ENCODE data around the gene CCDC81. TPM values are rescaled to one million over a fixed set of nuclear protein-coding genes. Genes with fewer than 3 reads are reported as not detected.
"Not testable (repeated sequence)": the region's sequence is repeated elsewhere in the genome, so short reads cannot be mapped to it uniquely, and the experiment has no call there.

CCDC81 gene
- polyA plus RNA-seq (ENCODE audit: insufficient read length in 4 of 4) = 1 to 10 TPM; 1.0 to 2.1 (median 1.2) TPM

DNA sequence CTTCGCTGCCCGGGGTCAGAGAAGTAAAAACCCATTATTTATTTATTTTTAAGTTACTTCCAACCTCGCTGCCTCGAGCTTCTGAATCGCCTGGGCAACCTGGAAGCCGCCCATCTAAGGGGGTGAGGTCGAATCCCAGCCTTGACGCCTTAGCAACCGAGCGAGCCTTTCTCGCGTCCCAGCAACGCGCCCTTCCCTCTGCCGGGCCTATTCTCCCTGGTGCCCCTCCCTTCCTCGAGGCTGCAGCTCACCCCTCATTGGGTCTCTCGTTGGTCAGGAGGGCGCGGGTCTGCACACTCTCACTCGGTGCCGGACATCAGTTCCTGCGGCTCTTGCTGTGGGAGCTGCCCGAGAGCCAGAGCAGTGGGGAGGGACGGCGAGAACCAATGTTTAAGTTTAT is at the start of gene CCDC81:
Gene CCDC81, plus strand, starts transcription at position 302 of the 400 bp plus-strand sequence. CDS start 277 bp downstream, outside the sequence.
- DNase-seq (ENCODE audit: low read depth in 4 of 4, low spot score in 3 of 4) = peak in 2 of 4 donors; percentile 10 to 20

DNA sequence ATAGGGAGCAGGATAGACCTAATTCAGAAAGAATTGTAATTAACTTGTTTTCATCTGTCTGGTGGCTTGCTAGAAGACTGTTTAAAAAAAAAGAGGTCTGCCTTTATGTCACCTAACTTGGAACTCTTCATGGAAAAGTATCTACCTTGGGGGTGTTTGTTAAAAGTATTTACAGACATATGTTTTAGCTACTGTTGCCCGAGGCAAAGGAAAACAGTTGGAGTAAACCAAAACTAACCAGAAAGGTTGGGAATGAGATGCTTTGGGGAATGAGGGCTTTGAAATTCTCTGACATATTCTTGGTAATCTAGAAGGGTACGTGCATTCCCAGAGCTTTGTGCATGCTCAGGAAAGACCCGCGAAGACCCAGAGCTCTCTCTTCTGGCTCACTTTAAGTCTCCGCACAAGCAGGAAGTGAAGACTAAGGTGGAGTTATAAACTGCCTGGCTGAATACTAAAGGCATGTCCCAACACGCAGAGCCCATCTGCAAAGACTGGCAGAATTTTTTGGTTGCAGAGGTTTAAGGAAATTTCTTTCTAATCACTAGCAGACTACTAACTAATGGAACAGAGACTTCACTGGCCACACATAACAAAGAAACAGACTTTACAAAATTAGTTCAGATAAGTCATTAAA is 39.4 kb upstream of the CCDC81 start:
- DNase-seq (ENCODE audit: low read depth in 4 of 4, low spot score in 3 of 4) = no peak

DNA sequence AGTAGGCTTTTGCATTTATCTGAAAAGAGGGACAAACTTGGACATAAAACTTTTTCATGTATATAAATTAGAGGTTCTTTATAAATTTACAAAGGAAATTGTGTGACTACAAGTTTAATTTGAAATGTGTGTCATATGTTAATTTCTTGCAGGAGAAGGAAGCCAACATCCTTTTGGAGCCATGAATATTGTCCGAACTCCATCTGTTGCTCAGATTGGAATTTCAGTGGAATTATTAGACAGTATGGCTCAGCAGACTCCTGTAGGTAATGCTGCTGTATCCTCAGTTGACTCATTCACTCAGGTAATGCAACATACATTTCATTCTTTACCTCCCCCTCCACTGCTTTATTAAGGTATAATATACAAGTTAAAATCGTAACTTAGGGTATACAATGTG is 37.5 kb upstream of the CCDC81 start:
- DNase-seq (ENCODE audit: low read depth in 4 of 4, low spot score in 3 of 4) = no peak

DNA sequence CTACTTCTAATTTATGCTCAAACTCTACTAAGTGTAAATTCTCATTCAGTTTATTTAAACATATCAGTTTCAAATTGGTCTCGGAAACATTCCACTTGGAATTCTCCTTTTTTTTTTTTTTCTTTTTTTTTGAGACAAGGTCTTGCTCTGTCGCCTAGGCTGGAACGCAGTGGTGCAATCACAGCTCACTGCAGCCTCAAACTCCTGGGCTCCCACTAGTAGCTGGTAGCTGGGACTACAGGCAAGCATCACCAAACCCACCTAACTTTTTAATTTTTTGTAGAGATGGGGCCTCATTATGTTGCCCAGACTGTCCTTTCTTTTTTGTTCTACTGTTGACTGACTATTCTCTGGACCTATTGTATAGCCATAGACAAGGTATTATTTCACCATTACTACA is 33.3 kb upstream of the CCDC81 start:
- no peak for DNase-seq (ENCODE audit: low read depth in 4 of 4, low spot score in 3 of 4)

DNA sequence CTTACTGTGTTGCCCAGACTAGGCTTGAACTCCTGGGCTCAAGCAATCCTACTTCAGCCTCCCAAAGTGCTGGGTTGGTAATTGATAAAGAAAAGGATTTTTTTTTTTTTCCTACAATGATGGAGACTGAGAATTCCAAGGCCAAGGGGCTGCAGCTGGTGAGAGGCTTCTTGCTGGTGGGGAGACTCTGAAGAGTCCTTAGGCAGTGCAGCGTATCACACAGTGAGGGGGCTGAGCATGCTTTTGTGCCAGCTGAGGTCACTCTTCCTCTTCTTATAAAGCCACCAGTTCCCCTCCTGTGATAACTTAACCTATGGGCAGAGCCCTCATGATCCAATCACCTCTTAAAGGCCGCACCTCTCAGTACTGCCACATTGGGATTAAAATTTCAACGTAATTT is 28.2 kb upstream of the CCDC81 start:
- DNase-seq (ENCODE audit: low read depth in 4 of 4, low spot score in 3 of 4) = no peak

DNA sequence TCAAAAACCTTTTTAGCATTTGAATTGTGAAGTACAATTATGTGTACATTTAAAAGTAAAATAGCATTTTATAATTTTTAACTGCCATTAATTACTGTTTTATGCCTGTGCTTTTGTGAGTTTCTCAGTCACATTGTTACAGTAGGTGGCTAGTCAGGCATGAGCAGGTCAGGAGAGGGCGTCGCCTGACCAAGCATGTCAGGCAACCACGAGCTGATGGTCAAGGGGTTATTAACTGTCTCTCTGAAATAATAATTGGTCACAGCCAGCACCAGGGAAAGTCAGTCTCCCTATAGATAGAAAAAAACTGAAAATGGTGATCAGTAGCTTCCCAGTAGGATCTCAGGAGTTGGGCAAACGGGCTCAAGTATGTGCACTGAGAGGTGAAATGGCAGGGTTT is 19.4 kb upstream of the CCDC81 start:
- DNase-seq (ENCODE audit: low read depth in 4 of 4, low spot score in 3 of 4) = no peak

DNA sequence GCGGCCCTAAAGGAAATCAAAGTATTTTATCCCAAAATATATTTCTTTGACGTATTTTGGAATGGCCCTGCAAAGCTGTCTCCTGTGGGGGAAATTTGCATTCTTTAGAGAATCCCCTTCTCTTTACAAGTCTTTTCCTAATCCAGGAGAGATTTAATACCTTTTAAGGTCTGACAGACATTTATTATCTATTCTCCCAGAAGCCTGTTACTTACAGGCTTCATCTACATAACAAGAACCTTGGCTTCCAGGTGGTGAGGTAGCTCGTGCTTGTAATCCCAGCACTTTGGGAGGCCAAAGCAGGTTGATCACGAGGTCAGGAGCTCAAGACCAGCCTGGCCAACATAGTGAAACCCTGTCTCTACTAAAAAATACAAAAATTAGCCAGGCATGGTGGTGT is 17.3 kb upstream of the CCDC81 start:
- DNase-seq (ENCODE audit: low read depth in 4 of 4, low spot score in 3 of 4) = not testable (repeated sequence)

DNA sequence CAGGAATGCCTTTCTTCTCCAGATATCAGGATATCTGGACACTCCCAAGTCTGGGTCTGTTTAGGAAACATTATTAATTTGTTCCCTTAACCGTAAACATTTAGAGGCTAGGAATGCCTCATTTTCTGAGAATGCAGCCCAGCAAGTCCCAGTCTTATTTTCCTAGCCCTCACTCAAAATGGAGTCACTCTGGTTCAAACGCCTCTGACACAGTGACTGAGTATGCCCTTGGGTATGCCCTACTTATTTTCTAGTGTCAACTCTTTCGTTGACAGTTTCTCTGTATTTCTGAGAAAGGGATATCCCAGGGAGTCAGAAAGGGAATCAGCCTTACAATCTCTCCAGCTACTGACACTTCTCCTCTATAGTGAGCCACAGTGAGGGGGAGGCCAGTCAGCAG is 16.0 kb upstream of the CCDC81 start:
- DNase-seq (ENCODE audit: low read depth in 4 of 4, low spot score in 3 of 4) = no peak

DNA sequence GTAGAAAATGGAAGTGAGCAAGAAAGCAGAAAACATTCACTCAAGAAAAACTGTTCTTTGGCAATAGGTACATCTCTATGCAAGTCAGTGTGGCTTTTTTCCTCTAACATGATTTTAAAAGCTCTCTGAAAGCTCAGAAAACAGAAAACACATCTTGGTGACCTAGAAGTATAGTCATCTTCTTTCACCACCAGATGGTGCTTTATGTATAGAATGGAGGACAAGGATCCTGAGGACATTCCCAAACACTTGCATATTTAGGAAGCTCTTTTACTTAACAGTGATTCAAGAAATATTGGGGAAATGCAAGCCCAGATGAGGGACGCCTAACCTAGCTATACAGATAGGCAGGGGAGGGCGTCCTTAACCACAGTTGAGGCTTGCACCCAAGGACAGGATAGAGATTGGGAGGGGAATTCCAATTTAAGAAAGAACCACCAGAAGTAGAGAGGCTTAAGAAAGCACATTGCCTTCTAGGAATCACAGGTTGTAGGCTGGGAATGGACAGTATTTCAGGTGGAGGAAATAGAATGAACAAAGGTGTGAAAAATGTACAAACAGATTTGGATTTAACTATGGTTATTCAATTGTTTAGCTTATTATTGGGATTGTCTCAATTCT is 13.8 kb upstream of the CCDC81 start:
- DNase-seq (ENCODE audit: low read depth in 4 of 4, low spot score in 3 of 4) = no peak

DNA sequence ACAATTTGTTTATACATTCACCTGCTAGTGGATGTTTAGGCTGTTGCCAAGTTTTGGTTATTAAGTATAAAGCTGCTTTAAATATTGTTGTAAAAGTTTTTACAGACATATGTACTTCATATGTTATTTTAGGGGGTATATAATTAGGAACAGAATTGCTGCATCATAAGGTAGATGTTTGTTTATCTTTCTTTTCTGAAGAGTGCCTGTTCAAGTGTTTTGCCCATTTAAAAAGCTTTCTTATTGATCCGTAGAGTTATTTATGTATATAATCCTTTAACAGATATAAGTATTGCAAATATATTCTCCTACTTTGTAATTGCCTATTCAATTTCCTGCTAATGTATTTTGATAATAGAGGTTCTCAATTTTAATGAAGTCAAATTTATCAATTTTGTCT is 11.3 kb upstream of the CCDC81 start:
- DNase-seq (ENCODE audit: low read depth in 4 of 4, low spot score in 3 of 4) = no peak

DNA sequence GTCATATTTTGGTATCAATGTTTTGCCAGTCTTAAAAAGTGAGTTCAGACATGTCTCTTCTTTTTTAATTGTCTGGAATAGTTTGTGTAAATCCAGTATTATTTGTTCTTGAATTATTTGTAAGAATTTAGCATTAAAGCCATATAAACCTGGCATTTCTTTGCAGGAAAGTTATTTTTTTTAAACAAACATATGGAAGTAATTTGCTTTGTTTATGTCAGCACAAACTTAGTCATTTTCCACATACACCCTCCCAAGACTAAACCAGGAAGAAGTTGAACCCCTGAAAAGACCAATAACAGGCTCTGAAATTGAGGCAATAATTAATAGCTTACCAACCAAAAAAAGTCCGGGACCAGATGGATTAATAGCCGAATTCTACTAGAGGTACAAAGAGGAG is 9.1 kb upstream of the CCDC81 start:
- no peak for DNase-seq (ENCODE audit: low read depth in 4 of 4, low spot score in 3 of 4)

DNA sequence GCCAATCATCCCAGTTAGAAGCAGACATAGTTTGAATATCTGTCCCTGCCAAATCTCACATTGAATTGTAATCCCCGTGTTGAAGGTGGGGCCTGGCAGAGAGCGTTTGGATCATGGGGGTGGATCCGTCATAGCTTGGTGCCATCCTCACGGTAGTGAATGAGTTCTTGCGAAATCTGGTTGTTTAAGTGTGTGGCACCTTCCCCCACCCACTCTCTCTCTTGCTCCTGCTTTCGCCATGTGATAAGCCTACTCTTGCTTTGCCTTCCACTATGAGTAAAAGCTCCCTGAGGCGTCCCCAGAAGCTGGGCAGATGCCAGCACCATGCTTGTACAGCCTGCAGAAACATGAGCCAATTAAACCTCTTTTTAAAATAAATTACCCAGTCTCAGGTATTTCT is 5.0 kb upstream of the CCDC81 start:
- no peak for DNase-seq (ENCODE audit: low read depth in 4 of 4, low spot score in 3 of 4)

DNA sequence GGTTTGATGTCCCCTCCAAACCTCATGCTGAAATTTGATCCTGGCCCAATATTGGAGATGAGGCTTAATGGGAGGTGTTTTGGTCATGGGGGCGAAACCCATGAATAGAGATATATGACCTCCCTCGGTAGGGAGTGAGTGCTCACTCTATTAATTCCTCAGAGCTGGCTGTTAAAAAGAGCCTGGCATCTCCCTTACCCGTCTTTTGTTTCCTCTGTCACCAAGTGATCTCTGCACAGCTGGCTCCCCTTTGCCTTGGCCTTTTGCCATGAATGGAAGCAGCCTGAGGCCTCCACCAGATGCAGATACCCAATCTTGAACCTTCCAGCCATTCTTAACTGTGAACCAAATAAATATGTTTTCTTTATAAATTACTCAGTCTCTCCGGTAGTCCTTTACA is 4.5 kb upstream of the CCDC81 start:
- DNase-seq (ENCODE audit: low read depth in 4 of 4, low spot score in 3 of 4) = no peak

DNA sequence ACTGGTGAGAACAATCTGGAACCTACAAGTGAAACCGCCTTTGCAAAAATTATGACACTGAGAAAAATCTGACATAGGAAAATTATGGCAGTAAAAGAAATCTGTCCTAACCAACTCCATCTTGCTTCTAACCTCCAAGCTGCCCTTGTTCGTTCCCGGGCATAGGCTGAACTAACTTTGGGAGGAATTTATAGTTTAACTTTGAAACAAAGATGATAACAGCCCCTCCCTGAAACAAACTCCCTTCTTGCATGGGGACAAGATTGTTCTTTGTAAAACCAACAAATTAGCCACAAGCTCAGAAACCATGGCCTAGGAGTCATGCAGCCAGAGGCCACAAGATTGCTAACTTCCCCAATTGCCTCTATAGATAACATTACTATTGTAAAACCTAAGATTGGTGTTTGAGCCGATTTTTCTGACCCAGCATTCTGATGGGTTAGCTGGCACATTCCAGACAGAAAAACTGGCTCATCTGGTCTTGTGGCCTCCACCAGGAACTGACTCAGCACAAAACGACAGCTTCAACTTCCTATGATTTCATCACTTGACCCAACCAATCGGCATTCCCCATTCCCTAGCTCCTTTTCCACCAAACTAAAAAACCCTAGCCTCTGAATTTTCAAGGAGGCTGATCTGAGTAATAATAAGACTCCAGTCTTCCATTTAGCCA is 3.6 kb upstream of the CCDC81 start:
- no peak for DNase-seq (ENCODE audit: low read depth in 4 of 4, low spot score in 3 of 4)

DNA sequence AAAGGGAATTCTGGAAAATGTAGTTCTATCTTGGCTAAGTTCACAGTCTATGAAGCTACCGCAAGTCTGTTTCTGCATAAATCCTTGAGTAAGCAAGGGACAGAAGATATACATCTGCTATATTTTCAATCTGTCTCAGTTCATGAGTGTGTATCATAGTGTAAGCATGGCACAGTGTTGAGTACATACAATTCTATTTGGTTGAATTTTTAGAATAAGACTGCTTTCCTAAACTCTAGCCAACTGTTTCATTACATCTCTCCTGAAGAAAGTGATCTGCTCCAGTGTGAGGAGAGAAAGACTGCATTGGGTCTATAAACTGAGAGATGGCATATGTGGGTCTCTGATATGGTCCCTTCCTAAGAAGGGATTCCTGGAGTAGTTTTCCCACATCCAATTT is 2.6 kb upstream of the CCDC81 start:
- no peak for DNase-seq (ENCODE audit: low read depth in 4 of 4, low spot score in 3 of 4)

DNA sequence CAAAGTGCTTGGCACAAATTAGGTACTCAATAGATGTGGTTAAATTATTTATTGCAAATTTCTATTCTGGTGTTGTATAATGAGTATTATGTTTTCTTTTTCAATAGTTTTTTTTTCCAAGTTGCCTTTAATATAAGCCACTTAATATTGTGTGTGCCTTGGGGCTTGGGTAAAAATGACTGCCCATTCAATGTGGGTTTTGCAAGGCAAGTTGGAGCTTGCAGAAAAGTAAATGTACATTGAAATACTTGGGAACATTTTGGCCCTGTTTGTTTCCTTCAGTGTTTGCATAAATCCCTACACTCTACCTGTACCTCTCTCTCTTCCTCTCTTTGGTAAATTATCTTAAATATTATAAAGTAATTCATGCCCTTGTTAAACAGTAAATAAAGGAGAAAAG is 2.1 kb upstream of the CCDC81 start:
- DNase-seq (ENCODE audit: low read depth in 4 of 4, low spot score in 3 of 4) = no peak

DNA sequence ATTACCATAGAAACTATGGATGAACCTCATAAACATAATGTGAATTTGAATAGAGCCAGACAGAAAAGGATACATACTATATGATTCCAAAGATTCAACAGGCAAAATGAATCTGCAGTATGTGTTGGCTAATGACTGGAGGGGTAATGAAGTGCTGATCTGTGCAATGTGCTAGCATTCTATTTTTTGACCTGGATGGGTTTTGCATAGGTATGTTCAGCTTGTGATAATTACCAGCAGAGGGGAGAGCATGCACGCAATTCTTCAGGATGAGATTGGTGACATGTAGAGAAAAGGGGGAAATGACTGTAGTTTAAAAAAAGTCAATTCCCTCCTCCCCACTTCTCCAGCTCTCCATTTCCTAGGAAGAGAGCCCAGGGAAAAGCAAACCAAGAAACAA is 618 bp upstream of the CCDC81 start:
- DNase-seq (ENCODE audit: low read depth in 4 of 4, low spot score in 3 of 4) = no peak

DNA sequence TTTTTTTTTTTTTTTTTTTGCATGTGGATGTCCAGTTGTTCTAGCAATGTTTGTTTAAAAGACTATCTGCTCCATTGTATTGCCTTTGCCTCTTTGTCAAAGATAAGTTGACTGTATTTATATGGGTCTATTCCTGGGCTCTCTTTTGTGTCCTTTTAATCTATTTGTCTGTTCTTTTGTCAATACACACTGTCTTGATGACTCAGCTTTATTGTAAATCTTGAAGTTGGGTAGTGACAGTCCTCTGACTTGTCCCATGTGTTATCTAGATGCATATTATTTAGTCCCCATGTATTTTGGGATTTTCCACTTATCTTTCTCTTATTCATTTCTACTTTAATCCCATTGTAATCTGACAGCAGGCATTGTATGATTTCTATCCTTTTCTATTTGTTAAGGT is 3.3 kb downstream of the CCDC81 start:
- DNase-seq (ENCODE audit: low read depth in 4 of 4, low spot score in 3 of 4) = no peak

DNA sequence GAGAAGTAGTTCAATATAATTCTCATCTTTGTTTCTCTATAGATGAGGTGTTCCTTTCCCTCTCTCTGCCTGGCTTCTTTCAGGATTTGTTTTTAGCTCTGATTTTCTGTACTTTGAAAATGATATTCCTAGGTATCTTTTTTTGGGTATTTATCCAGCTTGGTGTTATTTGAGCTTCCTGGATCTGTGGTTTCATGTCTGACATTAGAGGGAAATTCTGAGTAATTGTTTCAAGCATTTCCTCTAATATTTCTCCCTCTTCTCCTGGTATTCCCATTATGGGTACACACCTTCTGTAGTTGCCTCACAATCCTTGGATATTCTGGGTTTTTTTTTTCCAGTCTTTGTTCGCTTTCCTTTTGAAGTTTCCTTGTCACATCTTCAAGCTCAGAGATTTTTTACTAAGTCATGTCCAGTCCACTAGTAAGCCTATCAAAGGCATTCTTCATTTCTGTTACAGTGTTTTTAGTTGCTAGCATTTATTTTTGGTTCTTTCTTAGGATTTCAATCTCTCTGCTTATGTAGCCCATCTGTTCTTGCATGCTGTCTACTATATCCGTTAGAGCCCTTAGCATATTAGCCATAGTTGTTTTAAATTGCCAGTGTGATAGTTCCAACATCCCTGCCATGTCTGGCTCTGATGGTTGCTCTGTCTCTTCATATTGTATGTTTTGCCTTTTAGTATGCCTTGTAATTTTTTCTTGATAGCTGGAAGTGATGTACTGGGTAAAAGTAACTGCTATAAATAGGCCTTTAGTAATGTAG is 5.8 kb downstream of the CCDC81 start:
- DNase-seq (ENCODE audit: low read depth in 4 of 4, low spot score in 3 of 4) = no peak

DNA sequence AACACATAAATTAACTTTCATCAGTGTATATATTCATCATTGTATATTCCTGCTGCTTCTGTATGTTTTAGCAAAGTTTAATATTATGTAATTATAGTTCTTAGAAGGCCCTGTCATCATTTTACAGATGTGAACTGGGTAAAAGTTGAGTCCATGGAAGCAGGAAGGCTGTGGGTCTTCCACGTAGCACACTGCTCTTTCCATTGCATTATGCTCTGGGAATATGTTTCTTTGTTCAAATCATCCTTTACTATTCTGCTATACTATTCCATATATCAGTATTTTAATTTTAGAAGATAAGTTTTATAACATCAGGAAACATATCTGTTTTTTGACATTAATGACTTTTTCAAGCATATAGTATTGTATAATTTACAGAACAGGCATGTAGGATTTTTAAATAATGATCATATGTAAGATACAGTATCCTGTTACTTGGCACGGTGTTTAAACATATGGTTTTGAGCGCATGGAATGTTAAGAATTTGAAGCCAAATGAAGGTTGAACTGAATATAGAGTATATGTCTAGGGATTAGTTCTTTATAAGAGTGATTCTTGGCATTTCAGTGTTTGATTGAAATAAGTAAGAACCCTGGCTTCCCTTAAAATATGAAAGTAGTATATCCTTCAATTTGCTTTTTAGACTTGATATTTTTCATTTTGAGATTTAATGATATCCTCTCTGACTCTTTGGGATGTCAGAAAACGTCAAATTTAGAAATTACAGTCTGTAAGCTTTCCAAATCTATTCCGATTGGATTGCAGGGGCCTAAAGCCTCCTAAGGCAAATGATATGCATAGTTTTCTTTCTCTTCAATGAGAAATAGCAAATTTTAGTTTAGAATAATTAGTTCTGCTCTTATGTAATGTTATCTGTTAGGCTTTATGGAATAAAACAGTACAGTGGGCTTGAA is 8.6 kb downstream of the CCDC81 start:
- no peak for DNase-seq (ENCODE audit: low read depth in 4 of 4, low spot score in 3 of 4)
